ENCODE data around the gene RAP1GDS1.

DNA sequence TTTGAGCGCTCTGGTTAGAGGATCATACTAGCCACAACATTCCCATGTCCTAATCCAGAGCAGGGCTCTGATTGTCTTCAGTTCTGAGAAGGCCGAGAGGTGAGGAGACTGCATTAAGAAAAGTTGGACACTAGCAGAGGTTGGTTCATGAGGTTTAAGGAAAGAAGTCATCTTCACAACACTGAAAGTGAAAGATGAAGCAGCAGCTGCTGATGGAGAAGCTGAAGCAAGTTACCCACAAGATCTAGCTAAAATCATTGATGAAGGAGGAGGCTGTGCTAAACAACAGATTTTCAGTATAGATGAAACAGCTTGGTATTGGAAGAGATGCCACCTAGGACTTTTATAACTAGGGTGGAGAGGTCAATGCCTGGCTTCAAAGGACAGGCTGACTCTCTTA lies 36.8 kb downstream of the RAP1GDS1 start:
- TF ChIP-seq ZNF615 (CRISPR knock-in tag; IDR thresholded peaks at IDR 0.05; ENCODE audit: borderline replicate concordance) (no peak), SMARCC2 (IDR thresholded peaks at IDR 0.05) (no peak), ZFP36 (IDR thresholded peaks at IDR 0.05; ENCODE audit: borderline replicate concordance, low read depth, low read length, partially characterized antibody) (no peak), ATF1 (CRISPR knock-in tag; IDR thresholded peaks at IDR 0.05) (no peak)
- TF ChIP-seq, protein P1, sequence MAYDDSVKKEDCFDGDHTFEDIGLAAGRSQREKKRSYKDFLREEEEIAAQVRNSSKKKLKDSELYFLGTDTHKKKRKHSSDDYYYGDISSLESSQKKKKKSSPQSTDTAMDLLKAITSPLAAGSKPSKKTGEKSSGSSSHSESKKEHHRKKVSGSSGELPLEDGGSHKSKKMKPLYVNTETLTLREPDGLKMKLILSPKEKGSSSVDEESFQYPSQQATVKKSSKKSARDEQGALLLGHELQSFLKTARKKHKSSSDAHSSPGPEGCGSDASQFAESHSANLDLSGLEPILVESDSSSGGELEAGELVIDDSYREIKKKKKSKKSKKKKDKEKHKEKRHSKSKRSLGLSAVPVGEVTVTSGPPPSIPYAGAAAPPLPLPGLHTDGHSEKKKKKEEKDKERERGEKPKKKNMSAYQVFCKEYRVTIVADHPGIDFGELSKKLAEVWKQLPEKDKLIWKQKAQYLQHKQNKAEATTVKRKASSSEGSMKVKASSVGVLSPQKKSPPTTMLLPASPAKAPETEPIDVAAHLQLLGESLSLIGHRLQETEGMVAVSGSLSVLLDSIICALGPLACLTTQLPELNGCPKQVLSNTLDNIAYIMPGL (CRISPR knock-in tag; IDR thresholded peaks at IDR 0.05; ENCODE audit: borderline replicate concordance in 1 of 2, low read depth in 1 of 2), result no peak

Data from HepG2 (cell line).